HG02588 (cell line): Measurements from ENCODE around the gene CIPC.

ENCODE experiments used
- ATAC-seq: cut with Tn5 transposase; IDR thresholded peaks from one replicate; pipeline ENCODE4 v1.9.1; 2021; ENCODE audit warnings: mild to moderate bottlenecking, moderate library complexity; ENCODE audit not compliant: unreplicated experiment

The CIPC gene

GRCh38 chr14:77145975-77146740, 48.1 kb downstream of the CIPC start:
- no peak for ATAC-seq

- ATAC-seq: no peak
Measured at GRCh38 chr14:77148510-77149231, 50.6 kb downstream of the CIPC start.

GRCh38 chr14:77151245-77151644, 53.2 kb downstream of the CIPC start:
- no peak for ATAC-seq

GRCh38 chr14:77151918-77152588, 54.0 kb downstream of the CIPC start:
- no peak for ATAC-seq

- ATAC-seq: no peak
Measured at GRCh38 chr14:77153802-77154201, 55.7 kb downstream of the CIPC start.

- no peak for ATAC-seq
Measured at GRCh38 chr14:77154421-77154820, 56.4 kb downstream of the CIPC start.

- no peak for ATAC-seq
Measured at GRCh38 chr14:77155083-77155482, 57.0 kb downstream of the CIPC start.

- ATAC-seq: no peak
Measured at GRCh38 chr14:77157740-77158139, 59.7 kb downstream of the CIPC start.

- no peak for ATAC-seq
Measured at GRCh38 chr14:77158175-77158881, 60.3 kb downstream of the CIPC start.

GRCh38 chr14:77158882-77159255, 60.8 kb downstream of the CIPC start:
- no peak for ATAC-seq

- no peak for ATAC-seq
Measured at GRCh38 chr14:77161011-77161410, 63.0 kb downstream of the CIPC start.
